K562 (cell line): ENCODE measurements around the gene SMAD3. TPM values are rescaled to one million over a fixed set of nuclear protein-coding genes. Genes with fewer than 3 reads are reported as not detected.

ENCODE experiments used
- ATAC-seq: fragments of 200-7000 bp; cut with Tn5 transposase; 3 replicates; pipeline ENCODE4 v1.9.1; 2020; ENCODE audit warnings: moderate library complexity
- BruUV-seq: library from RNA; stranded (reverse); fragments of 400-500 nt; replicated peaks from 2 replicates; lab custom pipeline; 2021; lab: Mats Ljungman, UMichigan
- CTCF ChIA-PET: fragments of 300-600 bp; formaldehyde crosslinking; extraction: SDS; loops from one replicate; lab custom pipeline; 2021; ENCODE audit warnings: low intra/inter-chr PET ratio; lab: Yijun Ruan, JAX
- POLR2A ChIA-PET: fragments of 300-600, 350-650 bp; sonication (Branson Sonifier 250); formaldehyde crosslinking; extraction: SDS; loops from one replicate; lab custom pipeline; 2021; ENCODE audit warnings: antibody characterized with exemption, inconsistent platforms; lab: Yijun Ruan, JAX
- DNase-seq, 4 experiments: peaks; one replicate each; pipeline versions ENCODE4 v3.0.0 to v3.0.0-alpha.2; 2011 to 2018; ENCODE audit warnings: low spot score in 3 of 4, mixed read lengths in 3 of 4; ENCODE audit errors: extremely low read depth in 1 of 4
- FAIRE-seq: peaks from 2 replicates; lab custom pipeline; 2011; peaks lifted over from hg19 to GRCh38; lab: Jason Lieb, UNC
- H2AFZ ChIP-seq: 2 replicates; pipeline ENCODE4 v1.6.0; 2011; ENCODE audit warnings: low read depth, low read length, control low read depth, inconsistent platforms
- H3K27ac ChIP-seq: fragments of 200-600 bp; 3 replicates; pipeline ENCODE4 v1.8.0; 2011; ENCODE audit warnings: low read depth, mild to moderate bottlenecking, control low read depth, inconsistent platforms, low read length, moderate library complexity, mixed read lengths; ENCODE audit errors: extremely low read depth
- H3K27me3 ChIP-seq, 2 experiments: fragments of 300-600 bp in 1 of 2; 2 replicates in 1 of 2; 3 replicates in 1 of 2; pipeline versions ENCODE4 v1.6.0 to v1.8.0; 2011; ENCODE audit warnings: inconsistent platforms in 2 of 2, low read length in 2 of 2, mild to moderate bottlenecking in 1 of 2, mixed read lengths in 1 of 2, moderate library complexity in 1 of 2; ENCODE audit not compliant: control insufficient read depth in 2 of 2, insufficient read depth in 2 of 2
- H3K36me3 ChIP-seq: fragments of 300-600 bp; 3 replicates; pipeline ENCODE4 v1.8.0; 2011; ENCODE audit warnings: mild to moderate bottlenecking, low read length, inconsistent platforms; ENCODE audit not compliant: control insufficient read depth, insufficient read depth
- H3K4me1 ChIP-seq, 2 experiments: fragments of 200-600 bp in 1 of 2; replicated peaks in 1 of 2; 2 replicates in 1 of 2; 3 replicates in 1 of 2; pipeline versions ENCODE4 v1.5.1 to v1.8.0; 2011; ENCODE audit warnings: inconsistent platforms in 2 of 2, low read length in 2 of 2, mild to moderate bottlenecking in 1 of 2, mixed read lengths in 1 of 2, moderate library complexity in 1 of 2; ENCODE audit not compliant: control insufficient read depth in 2 of 2, insufficient read depth in 2 of 2
- H3K4me2 ChIP-seq: 2 replicates; pipeline ENCODE4 v1.6.1; 2011; ENCODE audit warnings: low read length, control low read depth, inconsistent platforms, mixed read lengths; ENCODE audit not compliant: insufficient read depth
- H3K4me3 ChIP-seq: fragments of 200-600 bp; sonication (generic), shearing (Covaris generic); 2 replicates; pipeline ENCODE4 v1.5.1; 2016; ENCODE audit warnings: control low read depth, inconsistent platforms
- H3K79me2 ChIP-seq: fragments of 200-600 bp; 3 replicates; pipeline ENCODE4 v1.8.0; 2011; ENCODE audit warnings: low read length, inconsistent platforms; ENCODE audit not compliant: control insufficient read depth, insufficient read depth
- H3K9ac ChIP-seq, 2 experiments: 2 replicates each; pipeline versions ENCODE4 v1.6.0 to v1.6.1; 2011; ENCODE audit warnings: low read depth in 2 of 2, low read length in 2 of 2, control low read depth in 1 of 2, inconsistent platforms in 1 of 2, mild to moderate bottlenecking in 1 of 2, mixed read lengths in 1 of 2; ENCODE audit not compliant: insufficient read depth in 1 of 2
- H3K9me1 ChIP-seq: one replicate; pipeline ENCODE4 v1.6.0; 2011; ENCODE audit warnings: inconsistent platforms, mild to moderate bottlenecking, low read length, moderate library complexity; ENCODE audit not compliant: control insufficient read depth, insufficient read depth
- H3K9me3 ChIP-seq: replicated peaks from 2 replicates; pipeline ENCODE4 v1.5.1; 2011; ENCODE audit warnings: low read depth, low read length, inconsistent platforms; ENCODE audit not compliant: control insufficient read depth, insufficient read depth
- H4K20me1 ChIP-seq: replicated peaks from 2 replicates; pipeline ENCODE4 v1.6.1; 2011; ENCODE audit warnings: low read length, inconsistent platforms, mixed read lengths; ENCODE audit not compliant: control insufficient read depth, insufficient read depth
- DACH1 ChIP-seq: fragments of 450-650 bp; IDR thresholded peaks from 2 replicates; pipeline ENCODE4 v1.6.1; 2018; ENCODE audit not compliant: partially characterized antibody
- ESRRA ChIP-seq: fragments of 450-650 bp; IDR thresholded peaks from 2 replicates; pipeline ENCODE4 v1.6.1; 2014; ENCODE audit warnings: low read depth, mild to moderate bottlenecking, moderate library complexity, borderline replicate concordance
- KAT8 ChIP-seq: fragments of 450-650 bp; IDR thresholded peaks from 2 replicates; pipeline ENCODE4 v1.6.1; 2016; ENCODE audit warnings: low read depth, mild to moderate bottlenecking
- POLR2G ChIP-seq: fragments of 200-400 bp; formaldehyde crosslinking; IDR thresholded peaks from 2 replicates; pipeline ENCODE4 v1.6.1; 2017; ENCODE audit warnings: low read depth, mild to moderate bottlenecking, antibody characterized with exemption, low read length, moderate library complexity
- RBM22 ChIP-seq: fragments of 200-400 bp; formaldehyde crosslinking; IDR thresholded peaks from 2 replicates; pipeline ENCODE4 v1.6.1; 2018; ENCODE audit warnings: low read length, low read depth; ENCODE audit not compliant: poor library complexity, severe bottlenecking
- U2AF2 ChIP-seq: fragments of 200-400 bp; formaldehyde crosslinking; optimal IDR thresholded peaks from 2 replicates; pipeline ENCODE3; 2017; ENCODE audit warnings: low read depth, mild to moderate bottlenecking, low read length
- ZNF444 ChIP-seq: fragments of 250-450 bp; sonication (Bioruptor Pico); IDR thresholded peaks from 2 replicates; pipeline ENCODE4 v1.4.0; 2020; ENCODE audit warnings: mild to moderate bottlenecking, moderate library complexity
- ZNF449 ChIP-seq: fragments of 250-450 bp; sonication (Bioruptor Pico); IDR thresholded peaks from 2 replicates; pipeline ENCODE4 v1.8.0; 2022; ENCODE audit warnings: moderate library complexity, mild to moderate bottlenecking, inconsistent platforms
- WGBS: fragments of 100-300 bp; shearing (Covaris generic); methylation state at CpG from one replicate; pipeline ENCODE4 v1.1.6; 2016; ENCODE audit warnings: low coverage, mixed read lengths; ENCODE audit not compliant: insufficient coverage; ENCODE audit errors: missing lambda C conversion rate; 5-methylcytosine and 5-hydroxymethylcytosine counted together
- in situ Hi-C: fragments of 300-500 bp; cut with MboI; formaldehyde crosslinking; loops from 4 replicates; pipeline ENCODE4 v1.15.0; 2018; ENCODE audit warnings: inconsistent platforms, mixed read lengths
- intact Hi-C: fragments of 100-400 bp; cut with micrococcal nuclease; formaldehyde crosslinking; loops from 2 replicates; pipeline ENCODE4 v1.14.2; 2022
- polyA plus RNA-seq, 8 experiments: library from polyadenylated mRNA; depleted of rRNA in 4 of 8; stranded (reverse) in 5 of 8; unstranded in 3 of 8; fragments of >200 nt; fragmentation: Nextera tagmentation in 2 of 8; fragmentation: Illumina TruSeq in 1 of 8; extraction: Ambion mirVana in 2 of 8; extraction: Trizol in 1 of 8; gene quantifications; 2 replicates each; pipeline versions ENCODE4 v1.2.1 to v1.2.3, GENCODE V29; 2011 to 2014; ENCODE audit warnings: inconsistent platforms in 1 of 8, missing spikeins in 1 of 8
- total RNA-seq, 7 experiments: library from RNA; depleted of rRNA in 6 of 7; stranded (reverse); fragments of >200 nt in 6 of 7; fragmentation: Illumina TruSeq in 2 of 7; extraction: Trizol in 2 of 7; gene quantifications; 2 replicates each; pipeline versions ENCODE4 v1.2.1 to v1.2.3, GENCODE V29; 2011 to 2021; ENCODE audit warnings: low replicate concordance in 1 of 7

SMAD3 gene
- total and polyA plus RNA-seq, 9 of the 15 experiments (the other 6 are each of a cell fraction or from before 2014, with no cell fraction given), result 4.3 to 39.2 (median 11.1) TPM

DNA sequence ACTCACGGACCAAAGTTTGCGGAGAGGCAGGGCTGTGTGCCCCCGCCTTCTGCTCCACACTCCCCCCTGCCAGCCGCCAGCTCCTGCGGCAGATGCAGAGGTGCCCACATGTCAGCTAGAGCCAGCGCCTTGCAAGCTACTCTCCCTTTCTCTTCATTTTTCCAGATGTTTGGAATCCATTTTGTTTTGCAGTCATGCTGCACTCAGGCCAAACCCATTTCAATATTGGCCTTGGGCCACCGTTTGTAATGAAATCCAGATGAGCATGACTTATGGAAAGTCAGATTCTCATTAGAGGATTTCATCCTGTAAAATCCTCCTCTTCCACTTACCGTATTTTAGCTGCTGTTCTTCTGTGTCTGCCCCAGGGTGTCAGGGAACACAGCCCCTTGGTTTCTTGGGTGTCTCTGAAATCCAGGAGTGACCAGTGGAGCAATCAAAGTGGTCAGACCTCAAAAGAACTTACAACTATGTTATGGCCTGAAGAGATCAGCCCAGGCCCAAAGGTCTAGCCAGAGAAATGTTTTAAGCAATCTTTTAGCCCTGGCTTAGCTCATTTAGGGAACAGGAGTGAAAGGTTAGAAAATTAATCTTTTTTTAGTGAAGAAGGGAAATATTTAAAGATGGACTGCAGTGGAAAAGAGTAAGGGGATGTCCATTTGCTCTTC is 123.3 kb downstream of the SMAD3 start:
- Histone ChIP-seq H3K27ac (no peak overlapping the region), H3K4me1 (no peaks in the 10 kb centered on the region), H2AFZ (no peak overlapping the region), H3K9me3 (no peaks in the 10 kb centered on the region), H3K79me2 (no peaks in the 10 kb centered on the region), H3K4me2 (no peak overlapping the region), H3K4me3 (no peak overlapping the region), H3K9ac (no peak overlapping the region), H3K27me3 (no peaks in the 10 kb centered on the region), H3K9me1 (peaks cover 4% of the 10 kb centered on the region), H4K20me1 (no peaks in the 10 kb centered on the region), H3K36me3 (peaks cover 73% of the 10 kb centered on the region; the same call in 2 of the 3 replicates)
- in situ Hi-C loops, result no loop called here
- 90% methylated on average over 8 of the region's 8 CpGs for WGBS
- no peak for FAIRE-seq
- TF ChIP-seq KAT8 (no peak), DACH1 (no peak)
- no peak for ATAC-seq
- intact Hi-C loops, result no loop called here
- ChIA-PET POLR2A (interaction anchor here (1.3 kb wide), 1 partner anchor 119 kb away, joined by 3 read pairs; no protein-coding TSS in a partner anchor), CTCF (no interaction called here)
- BruUV-seq, result no TSS peak
- DNase-seq, result no peak

DNA sequence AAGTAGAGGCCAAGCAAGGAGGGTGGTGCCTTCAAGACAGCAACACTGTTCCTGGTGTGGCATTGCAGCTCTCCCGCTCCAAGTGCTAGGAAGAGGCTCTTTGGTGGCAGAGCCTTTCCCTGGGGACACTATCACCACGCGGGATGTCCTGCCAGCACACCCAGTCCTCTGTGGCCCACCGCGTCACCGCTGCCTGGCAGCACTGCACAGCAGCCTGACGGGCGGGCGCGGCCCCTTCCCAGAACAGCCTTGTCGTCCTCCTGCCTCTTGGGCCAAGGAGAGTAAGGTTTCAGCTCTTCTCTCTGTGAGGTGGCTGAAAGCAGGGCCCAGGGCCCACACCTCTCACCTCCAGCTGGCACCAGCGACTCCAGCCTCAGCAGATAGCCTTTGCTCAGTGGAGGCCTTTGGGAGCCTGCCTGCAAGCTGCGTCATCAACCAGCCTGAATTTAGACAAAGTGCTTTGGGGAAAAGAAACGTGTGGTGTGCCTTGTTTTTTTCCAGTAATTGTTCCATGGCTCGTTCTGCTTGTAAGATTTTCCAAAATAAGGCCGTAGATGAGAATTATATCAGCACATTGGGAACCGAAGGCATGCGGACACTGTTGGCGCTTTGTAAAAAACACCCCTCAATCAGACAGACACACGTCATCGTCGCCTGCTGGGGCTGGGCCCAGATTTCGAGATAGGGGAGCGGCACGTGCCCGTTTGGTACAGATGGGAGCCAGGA is 124.1 kb downstream of the SMAD3 start:
- no TSS peak for BruUV-seq
- Histone ChIP-seq H3K9me1 (peaks cover 4% of the 10 kb centered on the region), H3K9me3 (no peaks in the 10 kb centered on the region), H3K36me3 (peaks cover 77% of the 10 kb centered on the region), H3K9ac (no peak overlapping the region), H3K4me3 (no peak overlapping the region), H3K4me1 (no peaks in the 10 kb centered on the region), H4K20me1 (no peaks in the 10 kb centered on the region), H3K4me2 (no peak overlapping the region), H3K27me3 (no peaks in the 10 kb centered on the region), H2AFZ (no peak overlapping the region), H3K79me2 (no peaks in the 10 kb centered on the region), H3K27ac (no peak overlapping the region)
- intact Hi-C loops, result no loop called here
- TF ChIP-seq ZNF449 (CRISPR knock-in tag) (no peak), RBM22 (peak; percentile 56), POLR2G (peak; percentile 49), ESRRA (no peak), ZNF444 (CRISPR knock-in tag) (no peak), U2AF2 (no peak)
- DNase-seq (no peak), ATAC-seq (no peak), FAIRE-seq (no peak)
- in situ Hi-C loops, result no loop called here
- WGBS, result 90% methylated on average over 25 of the region's 26 CpGs
- ChIA-PET POLR2A (interaction anchor here (0.6 to 0.7 kb wide), 2 partner anchors 38 to 65 kb away, joined by 3 read pairs; no protein-coding TSS in a partner anchor), CTCF (no interaction called here)
